Measurements from ENCODE around the gene TMEM203. TPM values are rescaled to one million over a fixed set of nuclear protein-coding genes. Genes with fewer than 3 reads are reported as not detected.

TMEM203 gene
- total and polyA plus RNA-seq, 2 of the 13 experiments (the other 11 are each of a cell fraction or from before 2014, with no cell fraction given), result 23.4 to 36.7 TPM

DNA sequence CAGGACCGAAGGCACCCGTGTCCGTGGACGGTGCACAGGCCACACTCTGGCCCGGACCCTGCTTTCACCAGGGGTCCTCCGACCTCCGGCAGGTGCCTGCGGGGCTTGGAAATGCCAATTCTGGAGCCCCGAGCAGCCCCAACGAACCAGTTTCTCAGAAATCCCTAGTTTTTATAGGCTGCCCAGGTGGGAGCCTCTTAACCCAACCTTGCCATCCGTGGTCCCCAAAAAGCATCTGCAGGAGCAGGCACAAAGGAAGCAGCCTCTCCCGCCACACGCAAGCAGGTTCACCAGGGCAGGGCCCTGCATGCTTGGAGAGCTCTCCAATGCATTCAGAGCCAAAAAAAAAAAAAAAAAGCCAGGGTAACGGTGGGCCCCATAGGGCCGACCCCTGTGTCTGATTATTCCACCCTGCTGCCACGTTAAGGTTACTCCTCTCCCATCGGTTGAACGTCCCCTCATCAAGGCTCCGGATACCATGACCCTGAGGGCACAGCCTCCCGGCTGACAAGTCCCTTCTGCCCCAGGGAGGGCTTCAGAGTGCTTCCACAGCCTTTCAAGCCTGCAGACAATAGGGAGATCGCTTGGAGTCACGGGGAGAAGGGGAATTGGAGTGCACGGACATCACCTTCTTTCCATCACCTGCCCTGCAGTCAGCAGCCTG lies 4.1 kb downstream of the TMEM203 start (continued):
- TF ChIP-seq HMG20B (CRISPR knock-in tag; conservative IDR thresholded peaks at IDR 0.05), result no peak
- TF ChIP-seq ZNF451 (CRISPR knock-in tag; IDR thresholded peaks at IDR 0.05), result no peak
- no peak for TF ChIP-seq POLR2AphosphoS5 (IDR thresholded peaks at IDR 0.05; ENCODE audit: low read depth, low read length)

DNA sequence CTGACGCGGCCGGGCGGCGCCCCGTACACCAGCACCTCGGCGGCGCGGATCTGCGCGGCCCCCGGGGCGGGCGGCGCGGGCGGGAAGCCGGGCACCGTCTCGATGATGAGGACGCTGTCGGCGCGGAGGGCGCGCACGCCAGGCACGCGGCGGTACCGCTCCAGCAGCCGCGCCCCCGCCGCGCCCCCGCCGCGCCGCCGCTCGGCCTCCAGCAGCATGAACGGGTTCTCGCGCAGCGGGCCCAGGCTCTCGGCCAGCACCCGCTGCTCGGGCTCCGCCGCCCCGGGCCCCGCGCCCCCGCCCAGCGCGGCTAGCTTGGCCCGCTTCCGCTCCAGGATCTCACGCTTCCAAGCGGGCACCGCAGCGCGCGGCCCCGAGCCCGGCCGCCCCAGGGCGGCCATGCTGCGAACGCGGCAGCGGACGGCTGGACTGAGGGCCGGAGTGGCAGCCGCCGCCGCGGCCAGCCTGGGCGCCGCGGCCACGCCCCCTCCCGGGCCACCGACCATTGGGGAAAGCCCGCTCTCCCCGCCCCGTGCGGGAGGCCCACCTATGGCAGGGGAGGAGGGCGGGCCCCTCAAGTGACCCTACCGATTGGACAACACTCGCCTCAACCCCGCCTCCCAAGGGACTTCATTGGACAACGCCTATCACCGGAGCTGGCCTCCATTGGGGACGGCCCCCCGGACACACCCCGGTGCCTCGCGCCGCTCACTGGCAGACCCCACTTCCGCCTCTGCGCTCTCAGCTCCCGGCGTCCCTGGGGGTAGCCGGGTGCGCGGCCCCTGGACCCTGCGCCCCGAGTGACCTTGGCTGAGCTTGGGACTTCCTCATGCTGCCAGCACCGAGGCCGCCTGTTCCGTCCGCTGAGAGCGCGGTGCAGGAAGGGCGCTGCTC lies 4.9 kb downstream of the TMEM203 start, which contains the start of gene TPRN:
Gene TPRN, minus strand, starts transcription at position 431 of the 894 bp plus-strand sequence. Its CDS starts 30 bp downstream, at position 401.
- WGBS (ENCODE audit: low lambda C conversion rate), result 0% methylated on average over 7 of the region's 118 CpGs
- POLR2A ChIA-PET, result interaction anchor here (0.8 to 8.8 kb wide), 23 partner anchors 8 to 145 kb away, joined by 3 to 225 read pairs (median 7); partner anchors contain the start of genes ANAPC2, CYSRT1, MAN1B1 and NELFB
- peak within 1 kb of the TSS; percentile 85 for H3K9ac ChIP-seq (ENCODE audit: insufficient read depth, low read depth, low read length)
- peak; percentile 39; the same call in 1 of the 2 replicates for TF ChIP-seq KAT7 (CRISPR knock-in tag; IDR thresholded peaks at IDR 0.05; ENCODE audit: borderline replicate concordance)
- no peak for TF ChIP-seq TCF7 (IDR thresholded peaks at IDR 0.05; ENCODE audit: low read depth)
- TF ChIP-seq REXO4 (CRISPR knock-in tag; IDR thresholded peaks at IDR 0.05; ENCODE audit: borderline replicate concordance), result 0 out of 2 replicates have a peak, but pooled peaks have one; percentile 65
- TF ChIP-seq CHCHD3 (CRISPR knock-in tag; IDR thresholded peaks at IDR 0.05), result no peak
- TF ChIP-seq SP140L (CRISPR knock-in tag; IDR thresholded peaks at IDR 0.05; ENCODE audit: borderline replicate concordance), result no peak
- TF ChIP-seq SMAD1 (CRISPR knock-in tag; IDR thresholded peaks at IDR 0.05; ENCODE audit: borderline replicate concordance, low read depth), result no peak
- TF ChIP-seq ZNF605 (CRISPR knock-in tag; IDR thresholded peaks at IDR 0.05), result peak; percentile 61; the same call in 1 of the 2 replicates
- no peak for TF ChIP-seq RARG (CRISPR knock-in tag; IDR thresholded peaks at IDR 0.05; ENCODE audit: low read depth)
- 0 out of 2 replicates have a peak, but pooled peaks have one; percentile 55 for TF ChIP-seq ARNTL (CRISPR knock-in tag; IDR thresholded peaks at IDR 0.05)
- TF ChIP-seq, protein P1, sequence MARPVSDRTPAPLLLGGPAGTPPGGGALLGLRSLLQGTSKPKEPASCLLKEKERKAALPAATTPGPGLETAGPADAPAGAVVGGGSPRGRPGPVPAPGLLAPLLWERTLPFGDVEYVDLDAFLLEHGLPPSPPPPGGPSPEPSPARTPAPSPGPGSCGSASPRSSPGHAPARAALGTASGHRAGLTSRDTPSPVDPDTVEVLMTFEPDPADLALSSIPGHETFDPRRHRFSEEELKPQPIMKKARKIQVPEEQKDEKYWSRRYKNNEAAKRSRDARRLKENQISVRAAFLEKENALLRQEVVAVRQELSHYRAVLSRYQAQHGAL (CRISPR knock-in tag; IDR thresholded peaks at IDR 0.05; ENCODE audit: not compliant biosample characterization), result no peak
- peak; percentile 94 for TF ChIP-seq SP4 (CRISPR knock-in tag; IDR thresholded peaks at IDR 0.05)
- TF ChIP-seq, protein P2, sequence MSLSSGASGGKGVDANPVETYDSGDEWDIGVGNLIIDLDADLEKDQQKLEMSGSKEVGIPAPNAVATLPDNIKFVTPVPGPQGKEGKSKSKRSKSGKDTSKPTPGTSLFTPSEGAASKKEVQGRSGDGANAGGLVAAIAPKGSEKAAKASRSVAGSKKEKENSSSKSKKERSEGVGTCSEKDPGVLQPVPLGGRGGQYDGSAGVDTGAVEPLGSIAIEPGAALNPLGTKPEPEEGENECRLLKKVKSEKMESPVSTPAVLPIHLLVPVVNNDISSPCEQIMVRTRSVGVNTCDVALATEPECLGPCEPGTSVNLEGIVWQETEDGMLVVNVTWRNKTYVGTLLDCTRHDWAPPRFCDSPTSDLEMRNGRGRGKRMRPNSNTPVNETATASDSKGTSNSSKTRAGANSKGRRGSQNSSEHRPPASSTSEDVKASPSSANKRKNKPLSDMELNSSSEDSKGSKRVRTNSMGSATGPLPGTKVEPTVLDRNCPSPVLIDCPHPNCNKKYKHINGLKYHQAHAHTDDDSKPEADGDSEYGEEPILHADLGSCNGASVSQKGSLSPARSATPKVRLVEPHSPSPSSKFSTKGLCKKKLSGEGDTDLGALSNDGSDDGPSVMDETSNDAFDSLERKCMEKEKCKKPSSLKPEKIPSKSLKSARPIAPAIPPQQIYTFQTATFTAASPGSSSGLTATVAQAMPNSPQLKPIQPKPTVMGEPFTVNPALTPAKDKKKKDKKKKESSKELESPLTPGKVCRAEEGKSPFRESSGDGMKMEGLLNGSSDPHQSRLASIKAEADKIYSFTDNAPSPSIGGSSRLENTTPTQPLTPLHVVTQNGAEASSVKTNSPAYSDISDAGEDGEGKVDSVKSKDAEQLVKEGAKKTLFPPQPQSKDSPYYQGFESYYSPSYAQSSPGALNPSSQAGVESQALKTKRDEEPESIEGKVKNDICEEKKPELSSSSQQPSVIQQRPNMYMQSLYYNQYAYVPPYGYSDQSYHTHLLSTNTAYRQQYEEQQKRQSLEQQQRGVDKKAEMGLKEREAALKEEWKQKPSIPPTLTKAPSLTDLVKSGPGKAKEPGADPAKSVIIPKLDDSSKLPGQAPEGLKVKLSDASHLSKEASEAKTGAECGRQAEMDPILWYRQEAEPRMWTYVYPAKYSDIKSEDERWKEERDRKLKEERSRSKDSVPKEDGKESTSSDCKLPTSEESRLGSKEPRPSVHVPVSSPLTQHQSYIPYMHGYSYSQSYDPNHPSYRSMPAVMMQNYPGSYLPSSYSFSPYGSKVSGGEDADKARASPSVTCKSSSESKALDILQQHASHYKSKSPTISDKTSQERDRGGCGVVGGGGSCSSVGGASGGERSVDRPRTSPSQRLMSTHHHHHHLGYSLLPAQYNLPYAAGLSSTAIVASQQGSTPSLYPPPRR (CRISPR knock-in tag; IDR thresholded peaks at IDR 0.05; ENCODE audit: borderline replicate concordance), result peak; percentile 42; the same call in 1 of the 2 replicates

More for the DNA sequence above, 4.9 kb downstream of the TMEM203 start, which contains the start of gene TPRN:
- Histone ChIP-seq H3K79me2 (ENCODE audit: insufficient read depth, low read length) (peaks cover 63% of the 10 kb centered on the region), H3K4me1 (ENCODE audit: insufficient read depth, low read length) (peaks cover 71% of the 10 kb centered on the region), H4K20me1 (ENCODE audit: insufficient read depth, low read length) (peaks cover 4% of the 10 kb centered on the region; the same call in 1 of the 2 replicates), H3K9me3 (ENCODE audit: low read length) (no peaks in the 10 kb centered on the region), H2AFZ (ENCODE audit: low read length) (no peak within 1 kb of the TSS), H3K4me3 (replicated peaks in 1 of 3; ENCODE audit: insufficient read depth in 1 of 3, low read depth in 2 of 3, low read length in 3 of 3) (peak within 1 kb of the TSS; percentile 71 to 78 (median 72)), H3K36me3 (replicated peaks in 1 of 2; ENCODE audit: control insufficient read depth in 1 of 2, insufficient read depth in 2 of 2, low read length in 2 of 2) (no peaks in the 10 kb centered on the region), H3K27ac (ENCODE audit: extremely low read length, insufficient read depth, low read length) (peak within 1 kb of the TSS; percentile 96), H3K27me3 (ENCODE audit: control insufficient read depth in 1 of 2, insufficient read depth in 2 of 2, low read length in 2 of 2) (no peaks in the 10 kb centered on the region; a peak in 1 of 5 replicates), H3K4me2 (ENCODE audit: low read depth, low read length) (peak within 1 kb of the TSS; percentile 95)
- in situ Hi-C loops (cut with HindIII; ENCODE audit: extremely low pct_ligation_motif_present, low pct_unique_long_range_greater_than_20kb), result no loop called here
- DNase-seq (ENCODE audit: low spot score) (peak; percentile 99), ATAC-seq (peak; percentile 87), FAIRE-seq (peak; percentile 94)
- intact Hi-C loops (cut with micrococcal nuclease; ENCODE audit: unreplicated experiment), result loop anchor here (2.0 kb wide), 1 partner anchor 22 kb away; the partner anchor contains the start of gene RNF208
- CTCF ChIA-PET (ENCODE audit: low intra/inter-chr PET ratio, low total read pairs), result interaction anchor here (1.3 kb wide), 1 partner anchor 12 kb away, joined by 4 read pairs; the partner anchor contains the start of genes ANAPC2 and SSNA1
- BruUV-seq (replicated peaks), result no TSS peak
